Testis (tissue), 3 donors: ENCODE measurements around the gene PYM1. TPM values are rescaled to one million over a fixed set of nuclear protein-coding genes. Genes with fewer than 3 reads are reported as not detected.

Experiments
- DNase-seq: peaks from one replicate; pipeline ENCODE4 v3.0.0-alpha.2; 2019
- H3K27ac ChIP-seq, 2 donors: fragments of 200-600 bp; sonication (generic); one replicate each; pipeline ENCODE4 v1.5.1; 2019
- H3K27me3 ChIP-seq: fragments of 200-600 bp; sonication (generic); one replicate; pipeline ENCODE4 v1.5.1; 2019
- H3K36me3 ChIP-seq: fragments of 200-600 bp; sonication (generic); one replicate; pipeline ENCODE4 v1.5.1; 2017; ENCODE audit warnings: low read depth; ENCODE audit errors: missing control alignments
- H3K4me1 ChIP-seq: fragments of 200-600 bp; sonication (generic); one replicate; pipeline ENCODE4 v1.5.1; 2019
- H3K4me3 ChIP-seq, 2 donors: fragments of 200-600 bp; sonication (generic); one replicate each; pipeline ENCODE4 v1.5.1; 2017 to 2019
- H3K9me3 ChIP-seq: fragments of 200-600 bp; sonication (generic); one replicate; pipeline ENCODE4 v1.5.1; 2017
- CTCF ChIP-seq, 3 experiments: fragments of 450-650 bp in 2 of 3; fragments of 200-600 bp in 1 of 3; sonication (generic) in 1 of 3; IDR thresholded peaks; one replicate each; pipeline ENCODE4 v1.5.1; 2016 to 2019; ENCODE audit warnings: antibody characterized with exemption in 3 of 3, mild to moderate bottlenecking in 2 of 3, moderate library complexity in 1 of 3
- POLR2A ChIP-seq: fragments of 450-650 bp; IDR thresholded peaks from one replicate; pipeline ENCODE4 v1.6.1; 2017; ENCODE audit warnings: antibody characterized with exemption, mild to moderate bottlenecking, moderate library complexity
- WGBS, 2 donors: methylation state at CpG; one replicate each; pipeline ENCODE4 v1.1.5; 2018; 5-methylcytosine and 5-hydroxymethylcytosine counted together
- intact Hi-C: fragments of 100-400 bp; cut with DNase I; formaldehyde crosslinking; loops from one replicate; pipeline ENCODE4 v1.15.1; 2023; ENCODE audit warnings: low total_unique reads
- polyA plus RNA-seq: library from polyadenylated mRNA; stranded (reverse); fragments of 350-450 nt; fragmentation: Illumina TruSeq; extraction: RNeasy Lipid Tissue Mini Kit (QIAGEN cat#74804); gene quantifications from one replicate; pipeline ENCODE4 v1.2.3, GENCODE V29; 2014; ENCODE audit warnings: low read depth, low replicate concordance; ENCODE audit not compliant: insufficient read depth
- total RNA-seq, 2 donors: library from RNA; depleted of rRNA; stranded (reverse); fragments of >200 nt; gene quantifications; one replicate each; pipeline ENCODE4 v1.2.3, GENCODE V29; 2016

The PYM1 gene
- total and polyA plus RNA-seq, 3 donors from 2014 or later: 51.6 to 71.3 (median 51.8) TPM

- Histone ChIP-seq H3K4me1 (peaks cover 26% of the 10 kb centered on the region), H3K36me3 (no peaks in the 10 kb centered on the region), H3K27me3 (no peaks in the 10 kb centered on the region), H3K9me3 (no peaks in the 10 kb centered on the region), H3K4me3 (no peak overlapping the region), H3K27ac (peak overlapping the region; percentile 71 to 93)
- WGBS, 2 donors: 23 to 30% methylated on average over 1 of the region's 1 CpG
- TF ChIP-seq CTCF (IDR thresholded peaks at IDR 0.05): no peak
- TF ChIP-seq POLR2A: no peak
- intact Hi-C loops: no loop called here
- no peak for DNase-seq
Measured at GRCh38 chr12:55972456-55972855, 44.8 kb upstream of the PYM1 start.

GRCh38 chr12:55972042-55972441 is 44.3 kb upstream of the PYM1 start:
- no peak overlapping the region for H3K4me3 ChIP-seq
- H3K27me3 ChIP-seq: no peaks in the 10 kb centered on the region
- intact Hi-C loops: no loop called here
- H3K9me3 ChIP-seq: no peaks in the 10 kb centered on the region
- peaks cover 26% of the 10 kb centered on the region for H3K4me1 ChIP-seq
- no peaks in the 10 kb centered on the region for H3K36me3 ChIP-seq
- H3K27ac ChIP-seq: no peak overlapping the region
- TF ChIP-seq POLR2A (no peak), CTCF (IDR thresholded peaks at IDR 0.05) (no peak)
- DNase-seq: no peak
- WGBS, 2 donors: 62 to 63% methylated on average over 3 of the region's 3 CpGs

- Histone ChIP-seq H3K36me3 (no peaks in the 10 kb centered on the region), H3K27ac (no peak overlapping the region), H3K4me1 (peaks cover 27% of the 10 kb centered on the region), H3K27me3 (no peaks in the 10 kb centered on the region), H3K4me3 (no peak overlapping the region), H3K9me3 (no peaks in the 10 kb centered on the region)
- no peak for DNase-seq
- 90 to 93% methylated on average over 7 of the region's 7 CpGs for WGBS, 2 donors
- TF ChIP-seq CTCF (IDR thresholded peaks at IDR 0.05) (no peak), POLR2A (no peak)
- intact Hi-C loops: no loop called here
Measured at GRCh38 chr12:55970775-55971174, 43.1 kb upstream of the PYM1 start.

- Histone ChIP-seq H3K4me3 (no peak overlapping the region), H3K4me1 (peaks cover 29% of the 10 kb centered on the region), H3K36me3 (no peaks in the 10 kb centered on the region), H3K9me3 (no peaks in the 10 kb centered on the region), H3K27ac (no peak overlapping the region), H3K27me3 (no peaks in the 10 kb centered on the region)
- no peak for TF ChIP-seq CTCF (IDR thresholded peaks at IDR 0.05)
- no peak for TF ChIP-seq POLR2A
- peak; percentile 54 for DNase-seq
- WGBS, 2 donors: 53 to 90% methylated on average over 4 of the region's 4 CpGs
- intact Hi-C loops: no loop called here
Measured at GRCh38 chr12:55969356-55969755, 41.7 kb upstream of the PYM1 start.
